ENCODE measurements around the gene ATAD3C.
"Not testable (repeated sequence)": the region's sequence is repeated elsewhere in the genome, so short reads cannot be mapped to it uniquely, and the experiment has no call there.

Gene ATAD3C

GRCh38 chr1:1463312-1463711 lies 13.8 kb downstream of the ATAD3C start:
- no peak overlapping the region for H2BK12ac ChIP-seq (ENCODE audit: low read length in 2 of 2)
- H2BK5ac ChIP-seq (ENCODE audit: low read depth, low read length, poor library complexity, severe bottlenecking) = no peak overlapping the region
- H3K9me3 ChIP-seq (ENCODE audit: control insufficient read depth, low read length) = peaks cover 4% of the 10 kb centered on the region
- no peaks in the 10 kb centered on the region for H3K27me3 ChIP-seq (ENCODE audit: control insufficient read depth in 1 of 2, insufficient read depth in 1 of 2, low read length in 2 of 2)
- H3K9ac ChIP-seq (ENCODE audit: low read length) = no peak overlapping the region
- no peak overlapping the region for H2AK5ac ChIP-seq (ENCODE audit: low read length, severe bottlenecking)
- no peaks in the 10 kb centered on the region for H3K79me1 ChIP-seq (replicated peaks; ENCODE audit: low read length, poor library complexity, severe bottlenecking)
- H3K18ac ChIP-seq (ENCODE audit: low read depth in 1 of 2, low read length in 2 of 2) = no peak overlapping the region
- no peak overlapping the region for H3K4me3 ChIP-seq (ENCODE audit: insufficient read depth in 1 of 2, low read depth in 1 of 2, low read length in 2 of 2)
- no peak overlapping the region for H4K8ac ChIP-seq (ENCODE audit: low read length)
- no peak for DNase-seq
- H3K4me1 ChIP-seq (ENCODE audit: control insufficient read depth, insufficient read depth, low read depth, low read length) = no peaks in the 10 kb centered on the region
- H3K36me3 ChIP-seq (ENCODE audit: control insufficient read depth in 1 of 2, insufficient read depth in 2 of 2, low read depth in 1 of 2, low read length in 2 of 2) = peaks cover 0 to 5% of the 10 kb centered on the region in 2 experiments
- H3K4ac ChIP-seq (ENCODE audit: low read depth in 1 of 2, low read length in 2 of 2) = no peak overlapping the region
- no peak overlapping the region for H4K91ac ChIP-seq (ENCODE audit: low read length)
- H2BK15ac ChIP-seq (ENCODE audit: low read depth, poor library complexity, severe bottlenecking) = no peak overlapping the region
- no peak overlapping the region for H3K14ac ChIP-seq (ENCODE audit: low read length in 2 of 2)
- no peak overlapping the region for H2BK120ac ChIP-seq (ENCODE audit: low read depth, low read length)
- no peak overlapping the region for H3K27ac ChIP-seq (ENCODE audit: low read length, poor library complexity, severe bottlenecking)
- no peak overlapping the region for H3K23ac ChIP-seq (ENCODE audit: low read length in 2 of 2)
- H3K4me2 ChIP-seq (ENCODE audit: low read length, poor library complexity, severe bottlenecking) = no peak overlapping the region
- 87% methylated on average over 7 of the region's 7 CpGs for WGBS
- H2AFZ ChIP-seq (ENCODE audit: low read depth, low read length) = no peak overlapping the region

GRCh38 chr1:1468196-1468985 lies 18.9 kb downstream of the ATAD3C start:
- not testable (repeated sequence) for H3K4me1 ChIP-seq (ENCODE audit: control insufficient read depth, insufficient read depth, low read depth, low read length); H3K79me1 ChIP-seq (replicated peaks; ENCODE audit: low read length, poor library complexity, severe bottlenecking); H2AK5ac ChIP-seq (ENCODE audit: low read length, severe bottlenecking); H3K9ac ChIP-seq (ENCODE audit: low read length); H3K27ac ChIP-seq (ENCODE audit: low read length, poor library complexity, severe bottlenecking); H4K8ac ChIP-seq (ENCODE audit: low read length); H3K18ac ChIP-seq (ENCODE audit: low read depth in 1 of 2, low read length in 2 of 2); H2AFZ ChIP-seq (ENCODE audit: low read depth, low read length); H4K91ac ChIP-seq (ENCODE audit: low read length); H3K27me3 ChIP-seq (ENCODE audit: control insufficient read depth in 1 of 2, insufficient read depth in 1 of 2, low read length in 2 of 2); H3K14ac ChIP-seq (ENCODE audit: low read length in 2 of 2); H3K36me3 ChIP-seq (ENCODE audit: control insufficient read depth in 1 of 2, insufficient read depth in 2 of 2, low read depth in 1 of 2, low read length in 2 of 2); H2BK15ac ChIP-seq (ENCODE audit: low read depth, poor library complexity, severe bottlenecking); H2BK12ac ChIP-seq (ENCODE audit: low read length in 2 of 2); H3K4me3 ChIP-seq (ENCODE audit: insufficient read depth in 1 of 2, low read depth in 1 of 2, low read length in 2 of 2); H3K9me3 ChIP-seq (ENCODE audit: control insufficient read depth, low read length); H3K4me2 ChIP-seq (ENCODE audit: low read length, poor library complexity, severe bottlenecking); H2BK5ac ChIP-seq (ENCODE audit: low read depth, low read length, poor library complexity, severe bottlenecking); DNase-seq; H3K23ac ChIP-seq (ENCODE audit: low read length in 2 of 2); H2BK120ac ChIP-seq (ENCODE audit: low read depth, low read length); H3K4ac ChIP-seq (ENCODE audit: low read depth in 1 of 2, low read length in 2 of 2)
- 89% methylated on average over 33 of the region's 44 CpGs for WGBS

- H3K4me1 ChIP-seq (ENCODE audit: control insufficient read depth, insufficient read depth, low read depth, low read length) = peaks cover 14% of the 10 kb centered on the region
- 30% methylated on average over 13 of the region's 16 CpGs for WGBS
Observed at GRCh38 chr1:1470626-1471388, 21.3 kb downstream of the ATAD3C start.

More at GRCh38 chr1:1470626-1471388, 21.3 kb downstream of the ATAD3C start:
- peak overlapping the region; percentile 73 for H3K4me2 ChIP-seq (ENCODE audit: low read length, poor library complexity, severe bottlenecking)
- no peak overlapping the region for H2BK12ac ChIP-seq (ENCODE audit: low read length in 2 of 2)
- peak overlapping the region in 1 of 2 experiments; percentile 57 for H3K14ac ChIP-seq (ENCODE audit: low read length in 2 of 2)
- H2AFZ ChIP-seq (ENCODE audit: low read depth, low read length) = no peak overlapping the region
- no peaks in the 10 kb centered on the region for H3K27me3 ChIP-seq (ENCODE audit: control insufficient read depth in 1 of 2, insufficient read depth in 1 of 2, low read length in 2 of 2)
- DNase-seq = peak; percentile 10
- H3K4me3 ChIP-seq (ENCODE audit: insufficient read depth in 1 of 2, low read depth in 1 of 2, low read length in 2 of 2) = peak overlapping the region; percentile 88 to 95
- H2BK15ac ChIP-seq (ENCODE audit: low read depth, poor library complexity, severe bottlenecking) = no peak overlapping the region
- H3K23ac ChIP-seq (ENCODE audit: low read length in 2 of 2) = no peak overlapping the region
- H2BK5ac ChIP-seq (ENCODE audit: low read depth, low read length, poor library complexity, severe bottlenecking) = no peak overlapping the region
- H3K36me3 ChIP-seq (ENCODE audit: control insufficient read depth in 1 of 2, insufficient read depth in 2 of 2, low read depth in 1 of 2, low read length in 2 of 2) = peaks cover 0 to 10% of the 10 kb centered on the region in 2 experiments
- peak overlapping the region in 1 of 2 experiments; percentile 89 for H3K4ac ChIP-seq (ENCODE audit: low read depth in 1 of 2, low read length in 2 of 2)
- H3K27ac ChIP-seq (ENCODE audit: low read length, poor library complexity, severe bottlenecking) = peak overlapping the region; percentile 0
- peak overlapping the region; percentile 92 for H3K9ac ChIP-seq (ENCODE audit: low read length)
- H3K18ac ChIP-seq (ENCODE audit: low read depth in 1 of 2, low read length in 2 of 2) = no peak overlapping the region
- H3K79me1 ChIP-seq (replicated peaks; ENCODE audit: low read length, poor library complexity, severe bottlenecking) = peaks cover 5% of the 10 kb centered on the region
- H2BK120ac ChIP-seq (ENCODE audit: low read depth, low read length) = no peak overlapping the region
- no peaks in the 10 kb centered on the region for H3K9me3 ChIP-seq (ENCODE audit: control insufficient read depth, low read length)
- H4K91ac ChIP-seq (ENCODE audit: low read length) = no peak overlapping the region
- H4K8ac ChIP-seq (ENCODE audit: low read length) = peak overlapping the region; percentile 45
- H2AK5ac ChIP-seq (ENCODE audit: low read length, severe bottlenecking) = no peak overlapping the region

Measured in mesenchymal stem cell (in vitro differentiated cells and primary cell).